ENCODE data around the gene PCDHGA7. TPM values are rescaled to one million over a fixed set of nuclear protein-coding genes. Genes with fewer than 3 reads are reported as not detected.
A peak's percentile ranks its signal among the peaks of the same experiment; 100 is the strongest.
"Not testable (repeated sequence)": the region's sequence is repeated elsewhere in the genome, so short reads cannot be mapped to it uniquely, and the experiment has no call there.

Gene PCDHGA7
- total and polyA plus RNA-seq, 5 donors: 1.8 to 5.2 (median 4.3) TPM

DNA sequence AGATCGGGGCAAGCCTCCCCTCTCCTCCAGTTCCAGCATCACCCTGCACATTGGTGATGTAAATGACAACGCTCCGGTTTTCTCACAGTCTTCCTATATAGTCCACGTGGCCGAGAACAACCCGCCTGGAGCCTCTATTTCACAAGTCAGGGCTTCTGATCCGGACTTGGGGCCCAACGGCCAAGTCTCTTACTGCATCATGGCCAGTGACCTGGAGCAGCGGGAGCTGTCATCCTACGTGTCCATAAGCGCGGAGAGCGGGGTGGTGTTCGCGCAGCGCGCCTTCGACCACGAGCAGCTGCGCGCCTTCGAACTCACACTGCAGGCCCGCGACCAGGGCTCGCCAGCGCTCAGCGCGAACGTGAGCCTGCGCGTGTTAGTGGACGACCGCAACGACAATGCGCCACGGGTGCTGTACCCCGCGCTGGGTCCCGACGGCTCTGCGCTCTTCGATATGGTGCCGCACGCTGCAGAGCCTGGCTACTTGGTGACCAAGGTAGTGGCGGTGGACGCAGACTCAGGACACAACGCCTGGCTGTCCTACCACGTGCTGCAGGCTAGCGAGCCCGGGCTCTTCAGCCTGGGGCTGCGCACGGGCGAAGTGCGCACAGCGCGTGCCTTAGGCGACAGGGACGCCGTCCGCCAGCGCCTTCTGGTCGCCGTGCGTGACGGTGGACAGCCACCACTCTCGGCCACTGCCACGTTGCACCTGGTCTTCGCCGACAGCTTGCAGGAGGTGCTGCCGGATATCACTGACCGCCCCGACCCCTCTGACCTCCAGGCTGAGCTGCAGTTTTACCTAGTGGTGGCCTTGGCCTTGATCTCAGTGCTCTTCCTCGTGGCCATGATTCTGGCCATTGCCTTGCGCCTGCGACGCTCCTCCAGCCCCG lies 6.9 kb downstream of the PCDHGA7 start:
- Histone ChIP-seq H3K4me3 (ENCODE audit: low read length) (no peak overlapping the region), H3K9me3 (ENCODE audit: control insufficient read depth, low read length) (peaks cover 9% of the 10 kb centered on the region), H3K4me1 (ENCODE audit: control insufficient read depth, insufficient read depth, low read length) (no peaks in the 10 kb centered on the region), H3K27me3 (ENCODE audit: control insufficient read depth, insufficient read depth) (no peaks in the 10 kb centered on the region), H3K27ac (ENCODE audit: low read length) (no peak overlapping the region)
- no peak for ATAC-seq
- WGBS: 30% methylated on average over 77 of the region's 77 CpGs
- intact Hi-C loops (cut with DNase I): no loop called here
- peak in 1 of 3 donors; percentile 35 for DNase-seq

GRCh38 chr5:141392429-141393198 lies 10.1 kb downstream of the PCDHGA7 start, which contains the start of gene PCDHGA8:
PCDHGA8 (plus strand) TSS chr5:141392633; CDS start chr5:141392814, 181 bp downstream.
- H3K4me3 ChIP-seq (ENCODE audit: low read length): no peak within 1 kb of the TSS
- intact Hi-C loops (cut with DNase I): no loop called here
- no peaks in the 10 kb centered on the region for H3K27me3 ChIP-seq (ENCODE audit: control insufficient read depth, insufficient read depth)
- no peak within 1 kb of the TSS for H3K27ac ChIP-seq (ENCODE audit: low read length)
- DNase-seq (no peak), ATAC-seq (no peak)
- WGBS: 26% methylated on average over 38 of the region's 38 CpGs
- H3K4me1 ChIP-seq (ENCODE audit: control insufficient read depth, insufficient read depth, low read length): no peaks in the 10 kb centered on the region
- H3K9me3 ChIP-seq (ENCODE audit: control insufficient read depth, low read length): peaks cover 13% of the 10 kb centered on the region

GRCh38 chr5:141393267-141393666 lies 10.7 kb downstream of the PCDHGA7 start:
- no peak overlapping the region for H3K4me3 ChIP-seq (ENCODE audit: low read length)
- ATAC-seq: no peak
- H3K27ac ChIP-seq (ENCODE audit: low read length): no peak overlapping the region
- H3K27me3 ChIP-seq (ENCODE audit: control insufficient read depth, insufficient read depth): no peaks in the 10 kb centered on the region
- 35% methylated on average over 21 of the region's 21 CpGs for WGBS
- no peak for DNase-seq
- intact Hi-C loops (cut with DNase I): no loop called here
- no peaks in the 10 kb centered on the region for H3K4me1 ChIP-seq (ENCODE audit: control insufficient read depth, insufficient read depth, low read length)
- H3K9me3 ChIP-seq (ENCODE audit: control insufficient read depth, low read length): peaks cover 13% of the 10 kb centered on the region

DNA sequence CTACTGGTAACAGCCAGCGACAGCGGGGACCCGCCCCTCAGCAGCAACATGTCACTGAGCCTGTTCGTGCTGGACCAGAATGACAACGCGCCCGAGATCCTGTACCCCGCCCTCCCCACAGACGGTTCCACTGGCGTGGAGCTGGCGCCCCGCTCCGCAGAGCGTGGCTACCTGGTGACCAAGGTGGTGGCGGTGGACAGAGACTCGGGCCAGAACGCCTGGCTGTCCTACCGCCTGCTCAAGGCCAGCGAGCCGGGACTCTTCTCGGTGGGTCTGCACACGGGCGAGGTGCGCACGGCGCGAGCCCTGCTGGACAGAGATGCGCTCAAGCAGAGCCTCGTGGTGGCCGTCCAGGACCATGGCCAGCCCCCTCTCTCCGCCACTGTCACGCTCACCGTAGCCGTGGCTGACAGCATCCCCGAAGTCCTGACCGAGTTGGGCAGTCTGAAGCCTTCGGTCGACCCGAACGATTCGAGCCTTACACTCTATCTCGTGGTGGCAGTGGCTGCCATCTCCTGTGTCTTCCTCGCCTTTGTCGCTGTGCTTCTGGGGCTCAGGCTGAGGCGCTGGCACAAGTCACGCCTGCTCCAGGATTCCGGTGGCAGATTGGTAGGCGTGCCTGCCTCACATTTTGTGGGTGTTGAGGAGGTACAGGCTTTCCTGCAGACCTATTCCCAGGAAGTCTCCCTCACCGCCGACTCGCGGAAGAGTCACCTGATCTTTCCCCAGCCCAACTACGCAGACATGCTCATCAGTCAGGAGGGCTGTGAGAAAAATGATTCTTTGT lies 12.1 kb downstream of the PCDHGA7 start:
- 31% methylated on average over 43 of the region's 53 CpGs for WGBS
- DNase-seq; intact Hi-C loops (cut with DNase I); ATAC-seq; H3K4me1 ChIP-seq (ENCODE audit: control insufficient read depth, insufficient read depth, low read length); H3K27ac ChIP-seq (ENCODE audit: low read length); H3K4me3 ChIP-seq (ENCODE audit: low read length); H3K27me3 ChIP-seq (ENCODE audit: control insufficient read depth, insufficient read depth): not testable (repeated sequence)
- peaks cover 14% of the 10 kb centered on the region for H3K9me3 ChIP-seq (ENCODE audit: control insufficient read depth, low read length)

DNA sequence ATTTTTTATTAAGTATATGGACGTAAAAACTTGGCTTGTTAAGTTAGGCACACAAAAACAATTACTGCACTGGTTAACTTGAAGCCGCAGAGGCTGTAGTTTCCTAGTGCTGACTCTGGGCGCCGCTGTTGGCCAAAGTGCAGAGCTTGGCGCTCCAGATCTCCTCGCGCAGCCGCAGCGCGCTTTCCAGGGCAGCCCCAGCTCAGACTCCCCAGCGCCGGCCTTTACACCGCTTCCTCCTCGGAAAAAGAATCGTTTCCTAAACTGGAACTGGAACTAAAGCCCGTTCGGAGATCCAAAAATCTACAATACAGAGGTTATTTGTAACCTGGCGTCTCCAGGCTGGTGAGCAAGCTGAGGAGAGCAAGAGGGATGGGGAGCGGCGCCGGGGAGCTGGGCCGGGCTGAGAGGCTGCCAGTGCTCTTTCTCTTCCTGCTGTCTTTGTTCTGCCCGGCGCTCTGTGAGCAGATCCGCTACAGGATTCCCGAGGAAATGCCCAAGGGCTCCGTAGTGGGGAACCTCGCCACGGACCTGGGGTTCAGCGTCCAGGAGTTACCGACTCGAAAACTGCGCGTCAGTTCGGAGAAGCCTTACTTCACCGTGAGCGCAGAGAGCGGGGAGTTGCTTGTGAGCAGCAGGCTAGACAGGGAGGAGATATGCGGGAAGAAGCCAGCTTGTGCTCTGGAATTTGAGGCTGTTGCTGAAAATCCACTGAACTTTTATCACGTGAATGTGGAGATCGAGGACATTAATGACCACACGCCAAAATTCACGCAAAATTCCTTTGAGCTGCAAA lies 15.4 kb downstream of the PCDHGA7 start, which contains the start of gene PCDHGB5:
Gene PCDHGB5, plus strand, starts transcription at position 192 of the 796 bp plus-strand sequence. Its CDS starts 181 bp downstream, at position 373.
- 8% methylated on average over 24 of the region's 43 CpGs for WGBS
- H3K4me3 ChIP-seq (ENCODE audit: low read length): peak within 1 kb of the TSS; percentile 23
- H3K27me3 ChIP-seq (ENCODE audit: control insufficient read depth, insufficient read depth); H3K4me1 ChIP-seq (ENCODE audit: control insufficient read depth, insufficient read depth, low read length); intact Hi-C loops (cut with DNase I); H3K27ac ChIP-seq (ENCODE audit: low read length): not testable (repeated sequence)
- ATAC-seq: peak; percentile 86 to 91
- peaks cover 14% of the 10 kb centered on the region for H3K9me3 ChIP-seq (ENCODE audit: control insufficient read depth, low read length)
- peak in 2 of 3 donors; percentile 76 to 80 for DNase-seq

- Histone ChIP-seq H3K4me3 (ENCODE audit: low read length) (no peak overlapping the region), H3K27me3 (ENCODE audit: control insufficient read depth, insufficient read depth) (no peaks in the 10 kb centered on the region), H3K9me3 (ENCODE audit: control insufficient read depth, low read length) (peaks cover 13% of the 10 kb centered on the region), H3K27ac (ENCODE audit: low read length) (no peak overlapping the region), H3K4me1 (ENCODE audit: control insufficient read depth, insufficient read depth, low read length) (no peaks in the 10 kb centered on the region)
- no peak for ATAC-seq
- 23% methylated on average over 15 of the region's 15 CpGs for WGBS
- intact Hi-C loops (cut with DNase I): no loop called here
- no peak for DNase-seq
Measured at GRCh38 chr5:141398608-141399007, 16.1 kb downstream of the PCDHGA7 start.

DNA sequence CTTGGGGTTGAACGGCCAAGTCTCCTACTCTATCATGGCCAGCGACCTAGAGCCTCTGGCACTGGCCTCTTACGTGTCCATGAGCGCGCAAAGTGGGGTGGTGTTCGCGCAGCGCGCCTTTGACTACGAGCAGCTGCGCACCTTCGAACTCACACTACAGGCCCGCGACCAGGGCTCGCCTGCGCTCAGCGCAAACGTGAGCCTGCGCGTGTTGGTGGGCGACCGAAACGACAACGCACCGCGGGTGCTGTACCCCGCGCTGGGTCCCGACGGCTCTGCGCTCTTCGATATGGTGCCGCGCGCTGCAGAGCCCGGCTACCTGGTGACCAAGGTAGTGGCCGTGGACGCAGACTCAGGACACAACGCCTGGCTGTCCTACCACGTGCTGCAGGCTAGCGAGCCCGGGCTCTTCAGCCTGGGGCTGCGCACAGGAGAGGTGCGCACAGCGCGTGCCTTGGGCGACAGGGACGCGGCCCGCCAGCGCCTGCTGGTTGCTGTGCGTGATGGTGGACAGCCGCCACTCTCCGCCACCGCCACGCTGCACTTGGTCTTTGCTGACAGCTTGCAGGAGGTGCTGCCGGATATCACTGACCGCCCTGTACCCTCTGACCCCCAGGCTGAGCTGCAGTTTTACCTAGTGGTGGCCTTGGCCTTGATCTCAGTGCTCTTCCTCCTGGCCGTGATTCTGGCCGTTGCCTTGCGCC lies 17.2 kb downstream of the PCDHGA7 start:
- no peak for DNase-seq
- intact Hi-C loops (cut with DNase I): loop anchor here in 1 of 4 donors (10.0 kb wide), 1 partner anchor 165 kb away; no protein-coding TSS in a partner anchor
- H3K27me3 ChIP-seq (ENCODE audit: control insufficient read depth, insufficient read depth): no peaks in the 10 kb centered on the region
- H3K4me1 ChIP-seq (ENCODE audit: control insufficient read depth, insufficient read depth, low read length): no peaks in the 10 kb centered on the region
- no peak overlapping the region for H3K4me3 ChIP-seq (ENCODE audit: low read length)
- ATAC-seq: peak in 1 of 2 donors; percentile 19
- H3K9me3 ChIP-seq (ENCODE audit: control insufficient read depth, low read length): peaks cover 14% of the 10 kb centered on the region
- no peak overlapping the region for H3K27ac ChIP-seq (ENCODE audit: low read length)
- WGBS: 22% methylated on average over 61 of the region's 61 CpGs

DNA sequence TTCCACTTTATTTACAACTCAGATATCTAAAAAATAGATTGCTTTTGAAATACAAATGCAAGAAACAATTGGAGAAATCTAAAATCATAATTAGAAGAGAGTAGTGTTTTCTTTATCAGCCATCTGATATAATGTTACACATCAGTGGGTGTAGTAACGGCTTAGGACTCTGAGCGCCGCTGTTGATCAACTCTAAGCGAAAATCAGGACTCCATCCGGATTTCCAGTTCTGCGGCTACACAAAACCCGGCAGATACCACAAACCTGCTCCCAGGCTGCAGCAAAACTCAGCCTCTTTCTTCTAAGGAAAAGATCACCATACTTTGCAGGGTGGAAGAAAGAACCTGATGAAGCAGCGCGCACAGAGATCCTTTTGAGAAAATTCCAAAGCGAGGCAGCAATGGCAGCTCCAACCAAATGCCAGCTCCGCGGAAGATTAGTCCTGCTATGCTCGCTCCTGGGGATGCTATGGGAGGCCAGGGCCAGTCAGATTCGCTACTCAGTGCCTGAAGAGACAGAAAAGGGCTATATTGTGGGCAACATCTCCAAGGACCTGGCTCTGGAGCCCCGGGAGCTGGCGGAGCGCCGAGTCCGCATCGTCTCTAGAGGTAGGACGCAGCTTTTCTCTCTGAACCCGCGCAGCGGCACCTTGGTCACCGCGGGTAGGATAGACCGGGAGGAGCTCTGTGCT lies 20.2 kb downstream of the PCDHGA7 start, which contains the start of gene PCDHGA9:
Gene PCDHGA9, plus strand, starts transcription at position 226 of the 691 bp plus-strand sequence. Its CDS starts 175 bp downstream, at position 401.
- no peaks in the 10 kb centered on the region for H3K27me3 ChIP-seq (ENCODE audit: control insufficient read depth, insufficient read depth)
- intact Hi-C loops (cut with DNase I): loop anchor here in 1 of 4 donors (10.0 kb wide), 1 partner anchor 168 kb away; no protein-coding TSS in a partner anchor
- H3K4me1 ChIP-seq (ENCODE audit: control insufficient read depth, insufficient read depth, low read length): no peaks in the 10 kb centered on the region
- 19% methylated on average over 27 of the region's 27 CpGs for WGBS
- no peak within 1 kb of the TSS for H3K27ac ChIP-seq (ENCODE audit: low read length)
- ATAC-seq (no peak), DNase-seq (no peak)
- peaks cover 15% of the 10 kb centered on the region for H3K9me3 ChIP-seq (ENCODE audit: control insufficient read depth, low read length)
- peak within 1 kb of the TSS; percentile 40 for H3K4me3 ChIP-seq (ENCODE audit: low read length)

- Histone ChIP-seq H3K27me3 (ENCODE audit: control insufficient read depth, insufficient read depth) (no peaks in the 10 kb centered on the region), H3K4me3 (ENCODE audit: low read length) (peak overlapping the region; percentile 40), H3K9me3 (ENCODE audit: control insufficient read depth, low read length) (peaks cover 15% of the 10 kb centered on the region), H3K4me1 (ENCODE audit: control insufficient read depth, insufficient read depth, low read length) (no peaks in the 10 kb centered on the region), H3K27ac (ENCODE audit: low read length) (no peak overlapping the region)
- WGBS: 27% methylated on average over 22 of the region's 22 CpGs
- no peak for ATAC-seq
- no peak for DNase-seq
- intact Hi-C loops (cut with DNase I): loop anchor here in 1 of 4 donors (10.0 kb wide), 1 partner anchor 169 kb away; no protein-coding TSS in a partner anchor
Measured at GRCh38 chr5:141403387-141403786, 20.8 kb downstream of the PCDHGA7 start.

Measured in right cardiac atrium (tissue), 5 donors.